Posterior vena cava (tissue), 2 donors: ENCODE measurements around the gene ESF1. TPM values are rescaled to one million over a fixed set of nuclear protein-coding genes. Genes with fewer than 3 reads are reported as not detected.
"Not testable (repeated sequence)": the region's sequence is repeated elsewhere in the genome, so short reads cannot be mapped to it uniquely, and the experiment has no call there.

Source experiments
- DNase-seq: peaks from one replicate; pipeline ENCODE4 v3.0.0-alpha.2; 2020; ENCODE audit warnings: low spot score
- intact Hi-C, 2 donors: fragments of 100-400 bp; cut with DNase I; formaldehyde crosslinking; loops; one replicate each; pipeline versions ENCODE4 v1.14.1 to v1.14.2; 2022 to 2023
- total RNA-seq, 2 donors: library from RNA; stranded (reverse); fragmentation: NEBNext Ultra II Directional; extraction: Animal tissue kit (Norgen Biotek cat#: 25700); gene quantifications; one replicate each; pipeline ENCODE4 v1.2.1, GENCODE V29; 2021
- donor health status: DM: yes; HTN: yes; CAD: no.
- donor health status: DM: yes; HTN: yes; CAD: no.

The ESF1 gene
- total RNA-seq, 2 donors from 2014 or later: 19.1 to 22.8 TPM

GRCh38 chr20:13756551-13756950 is 28.2 kb downstream of the ESF1 start:
- intact Hi-C loops: no loop called here
- DNase-seq: no peak

GRCh38 chr20:13755809-13756208 is 28.9 kb downstream of the ESF1 start:
- intact Hi-C loops: no loop called here
- DNase-seq: no peak

DNA sequence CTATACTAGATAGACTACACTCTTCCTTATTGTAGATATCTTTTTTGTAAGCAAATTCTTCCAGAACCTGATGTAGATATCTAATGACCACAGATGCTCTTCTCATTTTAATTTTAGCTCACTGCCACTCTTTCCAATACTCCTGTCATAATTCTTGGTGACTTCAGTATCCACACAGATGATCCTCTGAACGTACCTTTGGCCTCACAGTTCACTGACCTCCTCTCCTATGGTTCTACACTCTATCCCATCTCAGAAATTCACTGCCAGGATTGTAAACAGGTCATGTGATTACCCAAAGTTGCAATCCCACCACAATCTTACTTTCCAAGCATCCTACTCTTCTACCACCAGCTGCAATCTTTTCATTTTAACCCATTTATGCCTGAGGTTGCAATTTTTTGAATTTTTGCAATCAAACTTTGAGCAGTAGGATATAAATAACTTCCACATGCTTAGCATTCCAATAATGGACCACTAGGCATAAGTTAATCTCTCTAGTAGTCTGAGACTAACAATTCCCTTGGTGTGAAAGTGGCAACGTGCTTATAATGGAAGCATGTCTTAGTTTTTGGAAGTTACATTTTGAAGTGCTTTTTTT is 31.2 kb downstream of the ESF1 start:
- no peak for DNase-seq
- intact Hi-C loops: no loop called here

DNA sequence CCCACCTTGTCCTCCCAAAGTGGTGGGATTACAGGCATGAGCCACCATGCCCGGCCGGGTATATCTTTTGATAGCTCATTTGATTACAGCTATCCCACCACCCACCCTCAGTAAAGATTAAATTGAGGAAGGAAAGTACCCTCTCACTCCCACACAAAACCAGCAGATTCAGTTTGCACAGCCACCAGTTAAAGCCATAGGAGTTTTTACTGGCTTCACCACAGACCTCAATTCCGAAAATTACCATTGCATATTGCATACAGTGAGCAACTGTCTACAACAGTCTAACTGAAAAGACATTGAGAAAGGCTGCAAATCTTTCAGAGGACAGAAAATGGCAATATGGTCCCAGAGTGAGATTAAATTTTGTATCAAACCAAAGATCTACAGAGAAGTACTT is 34.9 kb downstream of the ESF1 start:
- intact Hi-C loops: no loop called here
- DNase-seq: no peak

- intact Hi-C loops: no loop called here
- DNase-seq: no peak
Observed at GRCh38 chr20:13745784-13746183, 38.9 kb downstream of the ESF1 start.

- intact Hi-C loops: no loop called here
Observed at GRCh38 chr20:13744352-13744751, 40.4 kb downstream of the ESF1 start.

GRCh38 chr20:13741879-13742278 is 42.8 kb downstream of the ESF1 start:
- DNase-seq: no peak
- intact Hi-C loops: no loop called here

More at GRCh38 chr20:13744352-13744751, 40.4 kb downstream of the ESF1 start:
- DNase-seq: no peak

DNA sequence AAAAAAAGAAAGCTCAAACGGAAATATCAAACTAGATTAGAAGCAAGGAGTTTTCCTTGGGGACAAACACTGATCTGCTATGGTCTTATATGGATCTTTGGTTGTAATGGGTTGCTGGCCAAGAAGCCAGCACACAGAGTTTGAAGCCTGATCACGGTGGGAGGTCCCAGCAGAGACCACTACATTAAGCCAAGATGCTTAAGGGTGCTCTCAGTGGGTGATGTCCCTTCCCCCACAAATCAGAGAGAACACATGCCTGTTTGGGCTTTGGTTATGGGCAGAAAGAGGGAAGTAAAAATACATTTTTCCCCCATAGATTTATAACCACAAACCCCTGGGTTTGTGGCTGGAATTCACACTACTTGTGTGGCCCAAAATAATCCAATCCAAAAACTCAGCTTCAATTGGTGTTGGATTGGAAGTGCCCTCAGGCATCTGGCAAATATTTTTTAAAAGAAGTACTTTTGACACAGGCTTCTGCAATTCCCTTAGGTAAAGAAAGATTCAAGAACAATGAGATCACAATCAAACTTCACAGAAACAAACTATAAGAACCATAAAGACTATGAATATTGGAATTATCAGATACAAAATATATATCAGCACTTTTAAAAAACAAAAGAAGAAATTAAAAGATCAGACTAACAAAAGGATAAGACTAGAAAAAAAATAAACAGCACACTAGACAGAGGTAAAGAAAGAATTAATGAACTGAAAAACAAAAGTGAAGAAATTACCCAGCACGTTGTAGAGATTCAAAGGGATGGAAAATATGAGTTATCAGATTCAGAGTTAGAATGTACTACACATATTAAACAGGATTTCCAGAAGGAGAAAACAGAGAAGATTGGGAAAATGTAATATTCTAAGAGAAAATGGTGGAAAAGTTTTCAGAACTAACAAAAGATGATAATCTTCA is 44.7 kb downstream of the ESF1 start:
- intact Hi-C loops: no loop called here
- no peak for DNase-seq

GRCh38 chr20:13738187-13738586 is 46.5 kb downstream of the ESF1 start:
- DNase-seq, intact Hi-C loops: not testable (repeated sequence)

GRCh38 chr20:13736436-13737191 is 48.1 kb downstream of the ESF1 start:
- intact Hi-C loops: no loop called here
- DNase-seq: no peak

- intact Hi-C loops: no loop called here
- DNase-seq: no peak
Observed at GRCh38 chr20:13735826-13736225, 48.9 kb downstream of the ESF1 start.

- intact Hi-C loops: no loop called here
- no peak for DNase-seq
Observed at GRCh38 chr20:13723011-13723410, 61.7 kb downstream of the ESF1 start.

GRCh38 chr20:13718171-13718570 is 66.5 kb downstream of the ESF1 start:
- intact Hi-C loops: no loop called here
- DNase-seq: no peak

DNA sequence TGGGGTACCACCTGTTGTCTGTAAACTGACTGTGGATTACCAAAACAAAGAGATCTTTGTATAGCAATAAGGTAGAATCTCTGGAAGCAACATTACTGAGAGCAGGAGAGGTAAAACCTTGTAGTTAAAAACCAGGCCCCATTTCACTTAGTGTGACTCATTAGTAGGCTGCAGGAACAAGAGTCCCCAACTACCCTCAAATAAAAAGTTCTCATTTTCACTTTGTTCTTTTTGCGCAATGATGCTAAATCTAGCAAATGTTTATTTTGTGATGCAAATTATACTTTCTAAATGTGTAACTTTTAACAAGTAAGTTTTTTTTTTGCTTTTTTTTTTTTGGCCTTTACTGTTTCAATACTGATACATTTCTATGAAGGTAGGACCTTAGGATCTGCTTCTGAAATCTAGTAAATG is 67.1 kb downstream of the ESF1 start:
- DNase-seq: no peak
- intact Hi-C loops: no loop called here

GRCh38 chr20:13715171-13715570 is 69.5 kb downstream of the ESF1 start:
- intact Hi-C loops: no loop called here
- no peak for DNase-seq

DNA sequence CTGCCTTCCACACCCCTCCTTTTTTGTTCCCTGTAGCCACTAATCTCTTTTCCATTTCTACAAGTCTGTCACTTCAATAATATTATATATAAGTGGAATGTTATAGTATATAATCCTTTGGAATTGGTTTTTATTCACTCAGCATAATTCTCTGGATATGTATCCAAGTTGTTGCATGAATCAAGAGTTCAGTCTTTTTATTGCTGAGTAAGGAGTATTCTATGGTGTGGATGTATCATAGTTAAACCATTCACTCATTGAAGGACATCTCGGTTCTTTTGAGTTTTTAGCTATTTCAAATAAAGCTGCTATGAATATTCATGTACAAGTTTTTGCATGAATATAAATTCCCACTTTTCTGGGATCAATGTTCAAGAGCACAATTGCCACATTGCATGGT is 76.5 kb downstream of the ESF1 start:
- no peak for DNase-seq
- intact Hi-C loops: no loop called here

GRCh38 chr20:13703265-13703664 is 81.5 kb downstream of the ESF1 start:
- DNase-seq: no peak
- intact Hi-C loops: no loop called here

DNA sequence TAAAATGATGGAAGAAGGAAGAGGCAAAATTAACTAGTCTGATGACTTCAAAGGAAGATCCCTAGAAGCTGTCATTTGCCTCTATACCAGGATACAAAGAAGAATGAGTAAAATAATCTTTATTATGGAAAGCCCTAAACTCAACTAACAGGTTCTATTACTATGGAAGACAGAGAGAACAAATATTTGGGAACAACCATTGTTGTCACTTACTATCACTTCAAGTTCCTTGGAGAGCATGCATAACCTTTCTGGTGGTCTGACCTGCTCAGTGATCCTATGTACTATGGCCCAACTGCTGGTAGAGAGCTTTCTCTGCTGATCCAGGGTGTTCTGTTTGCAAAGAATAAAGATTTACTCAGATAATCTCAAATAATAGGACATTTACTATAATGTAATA is 83.2 kb downstream of the ESF1 start:
- intact Hi-C loops: no loop called here
- DNase-seq: no peak

GRCh38 chr20:13700761-13701160 is 84.0 kb downstream of the ESF1 start:
- no peak for DNase-seq
- intact Hi-C loops: no loop called here
